Stimulated activated CD4-positive, alpha-beta T cell treated with anti-CD3 and anti-CD28 coated beads, Interleukin-12 subunit alpha, Interleukin-12 subunit beta, amount 100 ng/mL, for 4 hours (primary cell): Measurements from ENCODE around the gene MIPEP.

Experiments
- DNase-seq: peaks from one replicate; pipeline ENCODE4 v3.0.0-alpha.2; 2020

The MIPEP gene

GRCh38 chr13:23703246-23703860, 185.8 kb downstream of the MIPEP start:
- no peak for DNase-seq

GRCh38 chr13:23701636-23702035, 187.6 kb downstream of the MIPEP start:
- DNase-seq = no peak

- DNase-seq = no peak
Measured at GRCh38 chr13:23701186-23701585, 188.0 kb downstream of the MIPEP start.

GRCh38 chr13:23699271-23699670, 189.9 kb downstream of the MIPEP start:
- no peak for DNase-seq

- DNase-seq = no peak
Measured at GRCh38 chr13:23697772-23698313, 191.4 kb downstream of the MIPEP start.

- no peak for DNase-seq
Measured at GRCh38 chr13:23696610-23697009, 192.6 kb downstream of the MIPEP start.

- peak; percentile 45 for DNase-seq
Measured at GRCh38 chr13:23695711-23696464, 193.3 kb downstream of the MIPEP start.

GRCh38 chr13:23695196-23695595, 194.0 kb downstream of the MIPEP start:
- no peak for DNase-seq

GRCh38 chr13:23692816-23693215, 196.4 kb downstream of the MIPEP start:
- no peak for DNase-seq

GRCh38 chr13:23690668-23691067, 198.5 kb downstream of the MIPEP start:
- no peak for DNase-seq

GRCh38 chr13:23688336-23688735, 200.9 kb downstream of the MIPEP start:
- DNase-seq = no peak

GRCh38 chr13:23687614-23688013, 201.6 kb downstream of the MIPEP start:
- DNase-seq = no peak

- DNase-seq = no peak
Measured at GRCh38 chr13:23686948-23687347, 202.3 kb downstream of the MIPEP start.

- DNase-seq = no peak
Measured at GRCh38 chr13:23685416-23685815, 203.8 kb downstream of the MIPEP start.

GRCh38 chr13:23684647-23685046, 204.6 kb downstream of the MIPEP start:
- DNase-seq = no peak

- DNase-seq = no peak
Measured at GRCh38 chr13:23683084-23683483, 206.1 kb downstream of the MIPEP start.

GRCh38 chr13:23680845-23681669, 208.1 kb downstream of the MIPEP start:
- no peak for DNase-seq
